H9 (cell line): Measurements from ENCODE around the gene MATN1. TPM values are rescaled to one million over a fixed set of nuclear protein-coding genes. Genes with fewer than 3 reads are reported as not detected.
A peak's percentile ranks its signal among the peaks of the same experiment; 100 is the strongest.

Source experiments
- DNase-seq: peaks from one replicate; pipeline ENCODE4 v3.0.0-alpha.2; 2017
- H2AFZ ChIP-seq: one replicate; pipeline ENCODE4 v1.6.1; 2013; ENCODE audit warnings: mild to moderate bottlenecking, low read length, control low read depth, moderate library complexity
- H2AK5ac ChIP-seq: 2 replicates; pipeline ENCODE4 v1.6.1; 2013; ENCODE audit warnings: low read length, control low read depth, mixed read lengths; ENCODE audit not compliant: insufficient read length
- H2BK120ac ChIP-seq: one replicate; pipeline ENCODE4 v1.6.1; 2013; ENCODE audit warnings: low read depth, mild to moderate bottlenecking, low read length, control low read depth, inconsistent platforms; ENCODE audit not compliant: poor library complexity, severe bottlenecking
- H2BK12ac ChIP-seq: 2 replicates; pipeline ENCODE4 v1.6.1; 2013; ENCODE audit warnings: low read length, control low read depth, mixed read lengths, low read depth; ENCODE audit not compliant: insufficient read length
- H2BK15ac ChIP-seq: 2 replicates; pipeline ENCODE4 v1.6.1; 2013; ENCODE audit warnings: low read depth, low read length, control low read depth
- H2BK20ac ChIP-seq: one replicate; pipeline ENCODE4 v1.6.1; 2013; ENCODE audit warnings: low read depth, mild to moderate bottlenecking, low read length, control low read depth, inconsistent platforms; ENCODE audit not compliant: poor library complexity, severe bottlenecking
- H2BK5ac ChIP-seq: 2 replicates; pipeline ENCODE4 v1.6.1; 2013; ENCODE audit warnings: low read length, control low read depth, mixed read lengths; ENCODE audit not compliant: insufficient read length
- H3K14ac ChIP-seq: 2 replicates; pipeline ENCODE4 v1.6.1; 2013; ENCODE audit warnings: low read length, control low read depth; ENCODE audit not compliant: insufficient read depth
- H3K18ac ChIP-seq: 2 replicates; pipeline ENCODE4 v1.6.1; 2013; ENCODE audit warnings: low read depth, mild to moderate bottlenecking, mixed read lengths, low read length, control low read depth; ENCODE audit not compliant: insufficient read length
- H3K23ac ChIP-seq: 2 replicates; pipeline ENCODE4 v1.6.1; 2013; ENCODE audit warnings: low read length, control low read depth, mixed read lengths, low read depth; ENCODE audit not compliant: insufficient read length
- H3K23me2 ChIP-seq: 2 replicates; pipeline ENCODE4 v1.6.1; 2013; ENCODE audit warnings: low read depth, mild to moderate bottlenecking, mixed read lengths, low read length, control low read depth; ENCODE audit not compliant: insufficient read length, poor library complexity, severe bottlenecking
- H3K27ac ChIP-seq: 2 replicates; pipeline ENCODE4 v1.5.1; 2013; ENCODE audit warnings: low read length, control low read depth, mixed read lengths, low read depth; ENCODE audit not compliant: insufficient read length
- H3K27me3 ChIP-seq: 2 replicates; pipeline ENCODE4 v1.6.1; 2013; ENCODE audit warnings: low read length, control low read depth, inconsistent platforms; ENCODE audit not compliant: insufficient read depth
- H3K4ac ChIP-seq: 2 replicates; pipeline ENCODE4 v1.6.1; 2013; ENCODE audit warnings: low read depth, mild to moderate bottlenecking, control low read depth, inconsistent platforms, low read length, moderate library complexity
- H3K4me1 ChIP-seq: 2 replicates; pipeline ENCODE4 v1.6.1; 2013; ENCODE audit warnings: low read length, control low read depth, inconsistent platforms; ENCODE audit not compliant: insufficient read depth
- H3K4me2 ChIP-seq: 2 replicates; pipeline ENCODE4 v1.6.1; 2013; ENCODE audit warnings: low read length, control low read depth, mixed read lengths; ENCODE audit not compliant: insufficient read length, insufficient read depth
- H3K56ac ChIP-seq: 2 replicates; pipeline ENCODE4 v1.6.1; 2013; ENCODE audit warnings: low read depth, mild to moderate bottlenecking, mixed read lengths, low read length, control low read depth; ENCODE audit not compliant: insufficient read length
- H3K79me1 ChIP-seq: 2 replicates; pipeline ENCODE4 v1.6.1; 2013; ENCODE audit warnings: low read depth, mild to moderate bottlenecking, moderate library complexity, low read length, control low read depth, inconsistent platforms; ENCODE audit not compliant: insufficient read depth, poor library complexity, severe bottlenecking
- H3K79me2 ChIP-seq: 2 replicates; pipeline ENCODE4 v1.6.1; 2013; ENCODE audit warnings: low read length, control low read depth, inconsistent platforms; ENCODE audit not compliant: insufficient read depth
- H3K9ac ChIP-seq: 2 replicates; pipeline ENCODE4 v1.6.1; 2013; ENCODE audit warnings: low read length, control low read depth, mixed read lengths; ENCODE audit not compliant: insufficient read length; ENCODE audit errors: extremely low read depth
- H3K9me3 ChIP-seq: one replicate; pipeline ENCODE4 v1.6.1; 2013; ENCODE audit warnings: low read depth, low read length, inconsistent platforms; ENCODE audit not compliant: control insufficient read depth
- H3T11ph ChIP-seq: one replicate; pipeline ENCODE4 v1.6.1; 2013; ENCODE audit warnings: mild to moderate bottlenecking, low read length, control low read depth, inconsistent platforms
- H4K20me1 ChIP-seq: one replicate; pipeline ENCODE4 v1.6.1; 2013; ENCODE audit not compliant: control insufficient read depth, insufficient read length, insufficient read depth
- H4K5ac ChIP-seq: 2 replicates; pipeline ENCODE4 v1.6.1; 2013; ENCODE audit warnings: low read depth, mild to moderate bottlenecking, mixed read lengths, low read length, control low read depth; ENCODE audit not compliant: insufficient read length
- H4K8ac ChIP-seq: replicated peaks from 2 replicates; pipeline ENCODE4 v1.6.1; 2013; ENCODE audit warnings: low read length, control low read depth, mixed read lengths, low read depth; ENCODE audit not compliant: insufficient read length
- H4K91ac ChIP-seq: 2 replicates; pipeline ENCODE4 v1.6.1; 2013; ENCODE audit warnings: low read depth, mild to moderate bottlenecking, moderate library complexity, mixed read lengths, low read length, control low read depth; ENCODE audit not compliant: insufficient read length
- H3K27ac Mint-ChIP-seq, 3 experiments: 2 replicates in 2 of 3; 3 replicates in 1 of 3; pipeline ENCODE4 v1.8.0; 2020 to 2021; ENCODE audit warnings: mixed read lengths in 3 of 3, mild to moderate bottlenecking in 1 of 3, moderate library complexity in 1 of 3
- H3K27me3 Mint-ChIP-seq: 2 replicates; pipeline ENCODE4 v1.8.0; 2021; ENCODE audit warnings: low read depth, mild to moderate bottlenecking, moderate library complexity, mixed read lengths
- H3K36me3 Mint-ChIP-seq, 3 experiments: 2 replicates in 2 of 3; 3 replicates in 1 of 3; pipeline ENCODE4 v1.8.0; 2020 to 2021; ENCODE audit warnings: low read depth in 3 of 3, mixed read lengths in 3 of 3; ENCODE audit not compliant: insufficient read depth in 1 of 3
- H3K4me1 Mint-ChIP-seq, 2 experiments: 2 replicates each; pipeline ENCODE4 v1.8.0; 2020; ENCODE audit warnings: mixed read lengths in 2 of 2
- H3K4me3 Mint-ChIP-seq, 2 experiments: 2 replicates in 1 of 2; 3 replicates in 1 of 2; pipeline ENCODE4 v1.8.0; 2020 to 2021; ENCODE audit warnings: mild to moderate bottlenecking in 2 of 2, mixed read lengths in 2 of 2, moderate library complexity in 1 of 2
- H3K9me3 Mint-ChIP-seq, 2 experiments: 2 replicates in 1 of 2; 3 replicates in 1 of 2; pipeline ENCODE4 v1.8.0; 2020; ENCODE audit warnings: mild to moderate bottlenecking in 2 of 2, mixed read lengths in 2 of 2, moderate library complexity in 1 of 2
- CTCF ChIP-seq: fragments of 200-600 bp; sonication (generic); conservative IDR thresholded peaks from 3 replicates; pipeline ENCODE4 v1.8.0; 2021; ENCODE audit warnings: antibody characterized with exemption, mild to moderate bottlenecking
- WGBS: extraction: QIAGEN DNeasy Blood & Tissue Kit; methylation state at CpG from one replicate; pipeline ENCODE4 v1.1.7; 2013; ENCODE audit warnings: missing lambda C conversion rate, low lambda C conversion rate, mixed read lengths; ENCODE audit not compliant: insufficient read length; ENCODE audit errors: extremely low coverage; 5-methylcytosine and 5-hydroxymethylcytosine counted together
- total RNA-seq: library from RNA; stranded (reverse); gene quantifications from 2 replicates; pipeline ENCODE4 v1.2.1, GENCODE V29; 2021

Gene MATN1
- total RNA-seq, 1 experiment from 2014 or later: not detected

GRCh38 chr1:30685796-30686165, 37.6 kb downstream of the MATN1 start:
- Mint-ChIP-seq H3K27ac (no peak overlapping the region; a peak in 1 of 7 replicates), H3K9me3 (peaks cover 0 to under 1% of the 10 kb centered on the region in 2 experiments; a peak in 1 of 5 replicates), H3K36me3 (no peaks in the 10 kb centered on the region; a peak in 1 of 7 replicates), H3K27me3 (peaks cover 34% of the 10 kb centered on the region), H3K4me1 (peaks cover 21 to 33% of the 10 kb centered on the region in 2 experiments), H3K4me3 (peak overlapping the region; percentile 62 to 72)
- Histone ChIP-seq H3K14ac (peak overlapping the region; percentile 74; the same call in 1 of the 2 replicates), H3K79me2 (no peaks in the 10 kb centered on the region), H3K9me3 (no peaks in the 10 kb centered on the region), H3K23me2 (no peaks in the 10 kb centered on the region), H2BK12ac (no peak overlapping the region), H4K91ac (no peak overlapping the region), H3K27ac (no peak overlapping the region), H4K20me1 (no peaks in the 10 kb centered on the region), H3T11ph (no peak overlapping the region), H3K4ac (no peak overlapping the region), H2BK20ac (no peak overlapping the region), H3K18ac (peak overlapping the region; percentile 41), H4K5ac (no peak overlapping the region), H2AFZ (no peak overlapping the region), H2AK5ac (no peak overlapping the region), H4K8ac (no peak overlapping the region), H3K9ac (peak overlapping the region; percentile 1), H2BK120ac (no peak overlapping the region), H3K23ac (no peak overlapping the region), H3K27me3 (no peaks in the 10 kb centered on the region), H3K56ac (no peak overlapping the region), H2BK5ac (no peak overlapping the region), H3K4me2 (peak overlapping the region; percentile 41), H2BK15ac (no peak overlapping the region), H3K4me1 (peaks cover 13% of the 10 kb centered on the region), H3K79me1 (no peaks in the 10 kb centered on the region)
- TF ChIP-seq CTCF: no peak
- WGBS: no CpG with 5 or more reads among the region's 11 CpGs
- DNase-seq: no peak
